Aorta (tissue), 5 donors: ENCODE data around the gene CAB39. TPM values are rescaled to one million over a fixed set of nuclear protein-coding genes. Genes with fewer than 3 reads are reported as not detected.
A peak's percentile ranks its signal among the peaks of the same experiment; 100 is the strongest.

Experiments used
- ATAC-seq: fragments of 200-7000 bp; cut with Tn5 transposase; one replicate; pipeline ENCODE4 v1.9.1; 2022; ENCODE audit warnings: moderate library complexity; ENCODE audit not compliant: low FRiP score
- DNase-seq, 2 donors: peaks; one replicate each; pipeline ENCODE4 v3.0.0-alpha.2; 2020
- H3K27ac ChIP-seq, 2 donors: one replicate each; pipeline ENCODE4 v1.5.1; 2013; ENCODE audit warnings: low read length in 2 of 2, mild to moderate bottlenecking in 2 of 2, moderate library complexity in 2 of 2, control low read depth in 1 of 2, inconsistent platforms in 1 of 2, low read depth in 1 of 2
- H3K27me3 ChIP-seq, 2 donors: one replicate each; pipeline ENCODE4 v1.6.1; 2013; ENCODE audit warnings: control low read depth in 1 of 2, low read length in 1 of 2, mild to moderate bottlenecking in 1 of 2, moderate library complexity in 1 of 2; ENCODE audit not compliant: insufficient read depth in 2 of 2, control insufficient read depth in 1 of 2
- H3K36me3 ChIP-seq, 2 donors: one replicate each; pipeline ENCODE4 v1.6.1; 2013; ENCODE audit warnings: control low read depth in 1 of 2, low read length in 1 of 2, mild to moderate bottlenecking in 1 of 2; ENCODE audit not compliant: insufficient read depth in 2 of 2, control insufficient read depth in 1 of 2
- H3K4me1 ChIP-seq, 2 donors: one replicate each; pipeline ENCODE4 v1.6.1; 2013; ENCODE audit warnings: low read length in 2 of 2, control low read depth in 1 of 2, mild to moderate bottlenecking in 1 of 2, moderate library complexity in 1 of 2; ENCODE audit not compliant: insufficient read depth in 2 of 2, control insufficient read depth in 1 of 2
- H3K4me3 ChIP-seq, 2 donors: one replicate each; pipeline ENCODE4 v1.5.1; 2013; ENCODE audit warnings: low read length in 2 of 2, control low read depth in 1 of 2, mild to moderate bottlenecking in 1 of 2
- H3K9me3 ChIP-seq: one replicate; pipeline ENCODE4 v1.6.1; 2013; ENCODE audit warnings: mild to moderate bottlenecking, low read length; ENCODE audit not compliant: control insufficient read depth
- WGBS, 2 donors: extraction: QIAGEN DNeasy Blood & Tissue Kit; methylation state at CpG; one replicate each; pipeline ENCODE4 v1.1.7; 2013; 5-methylcytosine and 5-hydroxymethylcytosine counted together
- intact Hi-C, 2 donors: fragments of 100-400 bp; cut with DNase I; formaldehyde crosslinking; loops; one replicate each; pipeline versions ENCODE4 v1.14.2 to v1.15.0; 2022
- polyA plus RNA-seq, 2 donors: library from polyadenylated mRNA; stranded (reverse); fragments of 200-250 nt; gene quantifications; one replicate each; pipeline ENCODE4 v1.2.3, GENCODE V29; 2013
- total RNA-seq, 2 donors: library from RNA; stranded (reverse); fragmentation: NEBNext Ultra II Directional; extraction: Animal tissue kit (Norgen Biotek cat#: 25700); gene quantifications; one replicate each; pipeline ENCODE4 v1.2.1, GENCODE V29; 2021
- donor health status: healthy with polysubstance abuse.
- donor health status: Bipolar disorder and iron deficiency.
- donor health status: DM: no; HTN: no; CAD: no.
- donor health status: DM: no; HTN: no; CAD: no.
- donor health status: DM: yes; HTN: yes; CAD: no.

Gene CAB39
- total and polyA plus RNA-seq, 4 donors = 27.3 to 81.1 (median 69.1) TPM

- WGBS, 2 donors = 85 to 87% methylated on average over 4 of the region's 4 CpGs
- Histone ChIP-seq H3K27ac (peak overlapping the region; percentile 22 to 39), H3K4me1 (peaks cover 0 to 6% of the 10 kb centered on the region in 2 donors), H3K4me3 (no peak overlapping the region), H3K9me3 (no peaks in the 10 kb centered on the region), H3K27me3 (no peaks in the 10 kb centered on the region), H3K36me3 (peaks cover 0 to 3% of the 10 kb centered on the region in 2 donors)
- DNase-seq (no peak), ATAC-seq (no peak)
- intact Hi-C loops = loop anchor here in 1 of 2 donors (5.0 to 10.0 kb wide), 2 partner anchors 84 to 182 kb away; partner anchors contain the start of gene CAB39
Measured at GRCh38 chr2:230796280-230796862, 83.7 kb downstream of the CAB39 start.

DNA sequence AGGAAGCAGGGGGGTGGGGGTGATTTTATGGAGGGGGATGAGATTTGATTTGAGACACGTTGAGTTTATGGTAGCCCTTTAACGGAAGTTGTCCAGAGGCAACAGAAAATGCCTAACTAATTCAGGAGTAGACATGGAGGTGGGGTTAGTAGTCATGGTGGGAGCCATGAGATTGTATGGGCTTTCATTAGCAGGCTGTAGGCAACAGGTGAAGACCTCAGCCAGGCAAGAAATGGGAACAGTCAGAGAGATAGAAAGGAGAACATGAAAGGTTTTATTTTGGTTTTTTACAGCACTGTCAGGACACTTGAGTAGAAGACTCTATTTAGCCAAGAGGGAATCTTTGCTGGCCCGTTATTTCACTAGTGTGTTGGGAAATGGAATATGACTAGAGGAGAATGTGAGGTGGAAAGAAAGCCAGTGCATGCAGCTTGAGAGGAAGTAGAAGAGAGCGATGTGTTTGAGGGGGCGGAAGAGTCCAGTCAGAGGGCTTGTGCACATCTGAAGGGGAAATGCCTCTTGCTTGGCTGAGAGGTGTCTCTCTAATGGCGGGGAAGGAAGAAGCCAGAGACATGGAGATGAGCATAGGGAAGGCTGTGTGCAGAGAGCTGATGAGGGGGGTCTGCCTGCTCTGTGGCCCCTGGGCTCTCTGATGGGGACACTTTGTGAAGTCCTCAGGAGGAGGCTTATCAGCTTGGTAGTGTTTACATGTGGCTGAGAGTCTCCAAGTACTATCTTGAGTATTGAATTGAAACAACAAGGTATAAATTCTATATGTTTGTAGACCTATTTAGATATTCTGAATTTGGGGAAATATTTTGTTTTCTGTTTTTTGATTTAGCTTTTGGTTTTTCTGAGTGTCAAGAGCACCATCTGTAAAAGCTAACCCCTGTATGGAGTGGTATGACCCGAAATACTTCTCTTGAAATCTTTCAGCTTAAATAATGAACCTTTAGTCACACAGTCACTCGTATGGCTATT is 85.2 kb downstream of the CAB39 start:
- peaks cover 0 to 3% of the 10 kb centered on the region in 2 donors for H3K36me3 ChIP-seq
- WGBS, 2 donors = 83 to 86% methylated on average over 8 of the region's 8 CpGs
- intact Hi-C loops = loop anchor here in 1 of 2 donors (5.0 to 10.0 kb wide), 2 partner anchors 86 to 183 kb away; partner anchors contain the start of gene CAB39
- peak overlapping the region in 1 of 2 donors; percentile 72 for H3K27ac ChIP-seq
- ATAC-seq = no peak
- no peaks in the 10 kb centered on the region for H3K27me3 ChIP-seq
- H3K9me3 ChIP-seq = no peaks in the 10 kb centered on the region
- peaks cover 0 to 6% of the 10 kb centered on the region in 2 donors for H3K4me1 ChIP-seq
- no peak for DNase-seq
- no peak overlapping the region for H3K4me3 ChIP-seq

- ATAC-seq = peak; percentile 65
Measured at GRCh38 chr2:230798769-230799399, 86.2 kb downstream of the CAB39 start.

DNA sequence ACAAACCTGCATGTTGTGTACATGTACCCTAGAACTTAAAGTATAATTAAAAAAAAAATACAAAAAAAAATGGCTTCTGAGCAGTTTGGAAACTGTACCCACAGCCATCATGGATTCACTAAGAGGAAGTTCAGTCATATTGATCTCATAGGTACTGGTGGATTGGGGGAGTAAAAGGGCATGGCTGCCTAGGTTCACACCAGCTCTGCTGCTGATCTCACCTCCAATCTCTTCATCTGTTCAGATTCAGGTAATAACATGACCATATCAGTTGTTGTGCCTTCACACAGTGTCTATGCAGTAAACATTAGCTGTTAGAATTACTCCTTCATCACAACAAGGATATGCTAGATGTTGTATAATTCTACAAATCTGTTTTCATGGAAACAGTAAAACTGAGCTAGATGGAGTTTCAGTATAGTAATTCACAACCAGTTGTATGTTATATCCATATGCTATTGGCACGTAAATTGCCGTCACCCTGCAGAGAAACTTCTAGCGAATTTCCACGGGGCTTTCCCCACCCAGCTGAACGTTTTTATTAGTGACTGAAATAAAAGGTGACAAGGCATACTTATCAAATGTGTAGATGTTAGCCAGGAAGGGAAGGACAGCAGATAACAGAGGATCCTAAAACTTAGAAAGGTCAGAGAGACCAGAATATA is 92.8 kb downstream of the CAB39 start:
- ATAC-seq (no peak), DNase-seq (no peak)
- Histone ChIP-seq H3K4me1 (no peaks in the 10 kb centered on the region), H3K9me3 (no peaks in the 10 kb centered on the region), H3K4me3 (no peak overlapping the region), H3K36me3 (peaks cover 0 to 4% of the 10 kb centered on the region in 2 donors), H3K27me3 (no peaks in the 10 kb centered on the region), H3K27ac (no peak overlapping the region)
- intact Hi-C loops = no loop called here
- WGBS, 2 donors = 83 to 87% methylated on average over 5 of the region's 5 CpGs

More at GRCh38 chr2:230798769-230799399, 86.2 kb downstream of the CAB39 start:
- peaks cover 0 to 3% of the 10 kb centered on the region in 2 donors for H3K36me3 ChIP-seq
- no peaks in the 10 kb centered on the region for H3K27me3 ChIP-seq
- no peak overlapping the region for H3K4me3 ChIP-seq
- 52 to 53% methylated on average over 4 of the region's 4 CpGs for WGBS, 2 donors
- DNase-seq = no peak
- intact Hi-C loops = loop anchor here in 1 of 2 donors (5.0 to 10.0 kb wide), 2 partner anchors 87 to 184 kb away; partner anchors contain the start of gene CAB39
- no peaks in the 10 kb centered on the region for H3K9me3 ChIP-seq
- peaks cover 0 to 6% of the 10 kb centered on the region in 2 donors for H3K4me1 ChIP-seq
- no peak overlapping the region for H3K27ac ChIP-seq

- DNase-seq (no peak), ATAC-seq (no peak)
- no peak overlapping the region for H3K4me3 ChIP-seq
- H3K36me3 ChIP-seq = peaks cover 2% of the 10 kb centered on the region in 2 donors
- no peaks in the 10 kb centered on the region for H3K9me3 ChIP-seq
- no peak overlapping the region for H3K27ac ChIP-seq
- no peaks in the 10 kb centered on the region for H3K27me3 ChIP-seq
- H3K4me1 ChIP-seq = no peaks in the 10 kb centered on the region
- intact Hi-C loops = no loop called here
- 67 to 73% methylated on average over 3 of the region's 3 CpGs for WGBS, 2 donors
Measured at GRCh38 chr2:230807729-230808128, 95.1 kb downstream of the CAB39 start.

DNA sequence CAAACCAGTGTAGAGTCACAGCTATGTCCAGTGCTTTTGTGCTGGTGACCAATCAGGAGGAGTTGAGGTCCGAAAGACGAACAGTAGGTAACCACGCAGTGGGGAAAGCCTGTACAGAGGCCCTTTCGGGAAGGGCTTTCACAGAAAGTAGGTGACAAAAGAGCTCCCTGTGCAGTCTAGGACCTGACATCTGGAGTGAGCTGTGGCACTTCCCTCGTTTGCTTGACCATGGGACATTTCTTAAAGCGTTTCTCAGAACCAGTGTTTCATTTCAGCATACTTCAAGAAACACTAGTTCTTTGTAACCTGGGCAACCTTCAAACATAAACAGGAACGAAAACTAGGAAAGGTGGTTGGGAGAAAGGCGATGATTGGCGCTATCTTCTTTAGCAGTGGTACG is 96.4 kb downstream of the CAB39 start:
- no peaks in the 10 kb centered on the region for H3K9me3 ChIP-seq
- peaks cover 2 to 4% of the 10 kb centered on the region in 2 donors for H3K36me3 ChIP-seq
- intact Hi-C loops = no loop called here
- DNase-seq (no peak), ATAC-seq (no peak)
- no peak overlapping the region for H3K27ac ChIP-seq
- H3K4me3 ChIP-seq = no peak overlapping the region
- H3K27me3 ChIP-seq = no peaks in the 10 kb centered on the region
- H3K4me1 ChIP-seq = no peaks in the 10 kb centered on the region
- 83 to 84% methylated on average over 10 of the region's 10 CpGs for WGBS, 2 donors

DNA sequence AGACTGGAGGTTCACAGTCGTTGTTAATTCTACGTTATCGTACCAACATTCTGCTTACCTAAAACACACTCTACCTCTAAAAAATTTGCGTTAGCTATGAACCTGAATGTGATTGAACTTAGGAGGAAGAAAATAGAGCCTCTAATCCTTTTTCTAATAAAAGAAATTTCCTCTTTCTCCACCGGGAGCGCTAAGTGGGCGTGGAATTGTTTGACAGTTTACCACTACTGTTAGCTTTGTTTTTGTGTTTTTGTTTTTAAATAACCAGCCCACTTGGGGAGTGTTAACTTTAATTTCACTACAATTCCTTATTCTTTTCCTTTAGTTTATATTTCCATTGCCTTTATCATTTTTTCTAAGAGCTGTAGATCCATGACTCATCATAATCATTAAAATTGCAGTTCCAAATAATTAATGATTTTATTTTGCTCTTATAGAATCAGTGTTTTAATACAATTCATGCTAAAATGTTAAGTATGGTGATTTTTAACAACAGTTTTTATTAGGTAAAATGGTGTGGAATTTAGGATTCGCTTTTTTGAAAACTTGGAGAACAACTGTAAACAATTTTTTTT is 97.1 kb downstream of the CAB39 start:
- 84 to 85% methylated on average over 8 of the region's 8 CpGs for WGBS, 2 donors
- Histone ChIP-seq H3K9me3 (no peaks in the 10 kb centered on the region), H3K4me1 (no peaks in the 10 kb centered on the region), H3K4me3 (no peak overlapping the region), H3K27ac (no peak overlapping the region), H3K27me3 (no peaks in the 10 kb centered on the region), H3K36me3 (peaks cover 2 to 4% of the 10 kb centered on the region in 2 donors)
- no peak for ATAC-seq
- no peak for DNase-seq
- intact Hi-C loops = no loop called here

GRCh38 chr2:230811508-230811907 is 98.9 kb downstream of the CAB39 start:
- no peak for ATAC-seq
- Histone ChIP-seq H3K4me1 (no peaks in the 10 kb centered on the region), H3K4me3 (no peak overlapping the region), H3K9me3 (no peaks in the 10 kb centered on the region), H3K36me3 (peaks cover 2 to 6% of the 10 kb centered on the region in 2 donors), H3K27me3 (no peaks in the 10 kb centered on the region), H3K27ac (no peak overlapping the region)
- 42 to 45% methylated on average over 3 of the region's 3 CpGs for WGBS, 2 donors
- no peak for DNase-seq
- intact Hi-C loops = no loop called here
